Measurements from ENCODE around the gene SMCO3.
A peak's percentile ranks its signal among the peaks of the same experiment; 100 is the strongest.

SMCO3 gene

DNA sequence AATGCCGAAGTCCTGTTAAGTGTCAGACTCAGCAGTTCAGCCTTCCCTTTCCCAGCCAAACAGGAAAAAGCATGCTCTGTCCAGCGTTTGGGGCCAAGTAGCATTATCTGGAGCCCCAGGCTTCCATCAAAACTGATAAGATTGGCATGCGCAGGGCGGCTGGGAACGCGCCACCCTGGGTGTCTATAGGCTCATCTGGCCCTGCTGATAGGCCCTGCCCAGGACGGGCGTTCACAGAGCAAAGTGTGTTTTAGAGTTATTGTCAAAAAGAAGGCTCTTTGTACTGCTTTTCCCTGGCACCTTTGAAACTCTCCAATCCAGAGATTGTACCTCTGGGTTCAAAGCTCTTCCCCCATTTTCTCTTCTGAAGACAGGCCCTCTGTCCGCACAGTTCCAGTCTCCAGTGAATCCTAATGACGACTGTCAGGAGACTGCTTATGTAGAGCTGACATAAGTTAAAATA, 29.5 kb upstream of the SMCO3 start, which contains the start of gene ART4:
ART4 (minus strand) TSS at position 102 of the 463 bp plus-strand sequence. CDS start 413 bp downstream, outside the sequence.
- DNase-seq (ENCODE audit: low spot score) = no peak
- H3K27ac ChIP-seq = no peak within 1 kb of the TSS
- TF ChIP-seq, protein P1, sequence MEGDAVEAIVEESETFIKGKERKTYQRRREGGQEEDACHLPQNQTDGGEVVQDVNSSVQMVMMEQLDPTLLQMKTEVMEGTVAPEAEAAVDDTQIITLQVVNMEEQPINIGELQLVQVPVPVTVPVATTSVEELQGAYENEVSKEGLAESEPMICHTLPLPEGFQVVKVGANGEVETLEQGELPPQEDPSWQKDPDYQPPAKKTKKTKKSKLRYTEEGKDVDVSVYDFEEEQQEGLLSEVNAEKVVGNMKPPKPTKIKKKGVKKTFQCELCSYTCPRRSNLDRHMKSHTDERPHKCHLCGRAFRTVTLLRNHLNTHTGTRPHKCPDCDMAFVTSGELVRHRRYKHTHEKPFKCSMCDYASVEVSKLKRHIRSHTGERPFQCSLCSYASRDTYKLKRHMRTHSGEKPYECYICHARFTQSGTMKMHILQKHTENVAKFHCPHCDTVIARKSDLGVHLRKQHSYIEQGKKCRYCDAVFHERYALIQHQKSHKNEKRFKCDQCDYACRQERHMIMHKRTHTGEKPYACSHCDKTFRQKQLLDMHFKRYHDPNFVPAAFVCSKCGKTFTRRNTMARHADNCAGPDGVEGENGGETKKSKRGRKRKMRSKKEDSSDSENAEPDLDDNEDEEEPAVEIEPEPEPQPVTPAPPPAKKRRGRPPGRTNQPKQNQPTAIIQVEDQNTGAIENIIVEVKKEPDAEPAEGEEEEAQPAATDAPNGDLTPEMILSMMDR (conservative IDR thresholded peaks at IDR 0.05; ENCODE audit: low read depth) = no peak
- ChIA-PET POLR2A (ENCODE audit: low non-redundant PET) (no interaction called here), CTCF (interaction anchor here (0.6 kb wide), 1 partner anchor 14 kb away, joined by 3 read pairs; no protein-coding TSS in a partner anchor)

DNA sequence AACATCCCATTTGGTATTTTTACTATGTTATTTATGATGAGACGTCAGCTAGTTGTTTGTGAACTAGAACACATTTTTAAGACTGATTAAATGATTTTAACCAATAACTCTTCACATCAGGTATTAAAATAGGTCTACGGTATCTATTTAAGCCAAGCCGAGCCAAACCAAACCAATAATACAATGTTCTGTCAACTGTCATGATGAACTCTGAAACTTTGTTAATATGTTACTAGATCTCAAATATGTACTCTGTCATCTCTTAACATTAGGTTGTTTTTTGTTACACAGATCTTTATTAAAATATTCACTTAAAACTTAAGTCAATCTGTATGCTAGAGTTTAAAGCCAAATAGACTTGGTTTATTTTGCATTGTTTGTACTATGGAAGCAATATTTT, 28.3 kb upstream of the SMCO3 start:
- no peak overlapping the region for H3K27ac ChIP-seq
- ChIA-PET CTCF (no interaction called here), POLR2A (ENCODE audit: low non-redundant PET) (no interaction called here)
- DNase-seq (ENCODE audit: low spot score) = no peak
- TF ChIP-seq, protein P1 (conservative IDR thresholded peaks at IDR 0.05; ENCODE audit: low read depth) = no peak

DNA sequence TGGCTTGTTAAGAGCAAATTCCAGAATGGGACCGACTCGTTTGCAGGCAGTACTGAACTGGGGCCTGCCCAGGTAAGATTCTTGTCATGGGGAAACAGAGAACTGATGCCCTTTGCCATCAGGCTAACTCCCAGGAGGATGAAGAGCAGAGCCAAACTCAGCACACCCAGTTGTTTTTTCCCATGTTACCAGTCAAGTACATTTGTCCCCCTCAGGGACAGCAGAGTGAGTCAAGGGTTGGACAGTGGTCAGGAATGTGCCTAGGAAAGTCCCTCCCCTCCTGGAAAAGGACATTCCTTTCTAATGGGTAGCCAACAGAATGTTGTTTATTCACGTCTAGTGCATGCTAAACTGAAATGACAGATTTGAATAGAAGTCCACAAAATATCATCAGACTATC, 27.8 kb upstream of the SMCO3 start:
- H3K27ac ChIP-seq = no peak overlapping the region
- DNase-seq (ENCODE audit: low spot score) = peak; percentile 51
- TF ChIP-seq, protein P1 (conservative IDR thresholded peaks at IDR 0.05; ENCODE audit: low read depth) = no peak
- POLR2A ChIA-PET (ENCODE audit: low non-redundant PET) = no interaction called here
- CTCF ChIA-PET = no interaction called here

DNA sequence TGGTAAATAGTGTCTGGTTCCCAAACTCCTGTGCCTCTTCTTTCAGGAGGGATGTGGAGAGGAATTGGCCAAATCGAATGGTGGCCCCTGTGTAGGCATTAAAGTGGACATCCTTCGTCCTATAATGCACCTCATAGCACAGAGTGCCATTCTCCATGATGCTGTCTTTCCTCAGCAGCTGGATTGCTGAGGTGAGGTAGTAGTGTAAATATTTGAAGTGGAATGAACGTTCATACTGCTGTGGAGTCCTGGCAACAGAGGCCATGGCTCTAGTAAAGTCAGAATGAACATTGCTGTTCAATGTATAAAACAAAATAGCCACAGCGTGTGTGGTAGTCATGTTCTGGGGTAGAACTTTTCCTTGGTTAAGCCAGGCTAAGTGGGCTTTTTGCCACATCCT, 26.6 kb upstream of the SMCO3 start:
- H3K27ac ChIP-seq = no peak overlapping the region
- POLR2A ChIA-PET (ENCODE audit: low non-redundant PET) = no interaction called here
- CTCF ChIA-PET = interaction anchor here (0.5 kb wide), 1 partner anchor 206 kb away, joined by 3 read pairs; no protein-coding TSS in a partner anchor
- TF ChIP-seq, protein P1 (conservative IDR thresholded peaks at IDR 0.05; ENCODE audit: low read depth) = no peak
- DNase-seq (ENCODE audit: low spot score) = no peak

DNA sequence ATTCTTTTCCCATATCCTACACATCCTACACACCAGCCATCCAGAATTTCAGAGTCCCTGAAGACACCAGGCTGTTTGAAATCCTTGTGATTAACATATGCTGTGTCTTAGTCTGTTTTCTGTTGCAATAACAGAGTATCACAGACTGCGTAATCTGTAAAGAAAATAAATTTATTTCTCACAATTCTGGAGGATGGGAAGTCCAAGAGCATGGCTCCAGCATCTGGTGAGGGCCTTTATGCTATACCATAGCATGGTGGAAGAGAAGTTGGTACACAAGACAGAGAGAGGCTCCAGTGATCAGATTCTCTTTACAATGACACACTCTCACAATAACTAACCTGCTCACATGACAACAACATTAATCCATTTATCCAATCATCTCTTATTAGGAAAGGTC, 25.3 kb upstream of the SMCO3 start:
- ChIA-PET POLR2A (ENCODE audit: low non-redundant PET) (no interaction called here), CTCF (no interaction called here)
- no peak overlapping the region for H3K27ac ChIP-seq
- no peak for DNase-seq (ENCODE audit: low spot score)
- TF ChIP-seq, protein P1 (conservative IDR thresholded peaks at IDR 0.05; ENCODE audit: low read depth) = no peak

DNA sequence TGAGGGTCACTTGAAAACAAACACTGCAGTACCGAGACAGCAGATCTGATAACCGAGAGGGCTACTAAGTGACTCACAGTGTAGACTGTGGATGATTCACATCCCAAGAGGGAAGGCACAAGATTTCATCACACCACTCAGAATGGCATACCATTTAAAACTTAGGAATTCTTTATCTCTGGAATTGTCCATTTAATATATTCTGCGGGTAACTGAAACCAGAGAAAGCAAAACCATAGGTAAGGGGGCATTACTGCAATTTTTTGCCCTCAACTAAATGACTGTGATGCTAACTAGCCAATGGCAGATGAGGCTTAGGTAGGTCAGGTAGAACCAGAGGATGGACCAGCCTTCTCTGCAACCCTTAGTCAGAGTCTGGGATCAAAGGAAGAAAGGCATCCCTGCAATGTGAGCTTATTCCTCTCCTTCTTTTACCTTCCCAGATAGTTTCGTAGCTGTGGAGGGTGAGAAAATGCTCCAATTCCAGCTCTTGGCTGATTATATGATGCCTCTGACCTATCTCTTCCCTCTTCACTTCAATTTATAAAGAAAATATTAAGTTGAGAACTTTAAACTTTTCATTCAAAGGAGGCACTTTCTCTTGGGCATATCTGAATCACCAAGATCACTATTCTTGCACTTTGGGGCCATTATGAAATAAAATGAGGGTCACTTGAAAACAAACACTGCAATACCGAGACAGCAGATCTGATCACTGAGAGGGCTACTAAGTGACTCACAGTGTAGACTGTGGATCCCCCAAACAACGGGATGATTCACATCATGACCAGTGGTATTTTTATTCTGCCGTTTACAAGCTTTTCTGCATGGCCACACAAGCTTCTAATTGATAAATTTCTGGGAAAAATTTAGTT, 22.6 kb upstream of the SMCO3 start:
- TF ChIP-seq, protein P1 (conservative IDR thresholded peaks at IDR 0.05; ENCODE audit: low read depth) = no peak
- peak; percentile 35 for DNase-seq (ENCODE audit: low spot score)
- POLR2A ChIA-PET (ENCODE audit: low non-redundant PET) = no interaction called here
- H3K27ac ChIP-seq = no peak overlapping the region
- CTCF ChIA-PET = no interaction called here
